ENCODE results near the gene ITGB3. TPM values are rescaled to one million over a fixed set of nuclear protein-coding genes. Genes with fewer than 3 reads are reported as not detected.

ITGB3 gene
- total RNA-seq, 4 donors from 2014 or later, result 102 to 260 (median 149) TPM

DNA sequence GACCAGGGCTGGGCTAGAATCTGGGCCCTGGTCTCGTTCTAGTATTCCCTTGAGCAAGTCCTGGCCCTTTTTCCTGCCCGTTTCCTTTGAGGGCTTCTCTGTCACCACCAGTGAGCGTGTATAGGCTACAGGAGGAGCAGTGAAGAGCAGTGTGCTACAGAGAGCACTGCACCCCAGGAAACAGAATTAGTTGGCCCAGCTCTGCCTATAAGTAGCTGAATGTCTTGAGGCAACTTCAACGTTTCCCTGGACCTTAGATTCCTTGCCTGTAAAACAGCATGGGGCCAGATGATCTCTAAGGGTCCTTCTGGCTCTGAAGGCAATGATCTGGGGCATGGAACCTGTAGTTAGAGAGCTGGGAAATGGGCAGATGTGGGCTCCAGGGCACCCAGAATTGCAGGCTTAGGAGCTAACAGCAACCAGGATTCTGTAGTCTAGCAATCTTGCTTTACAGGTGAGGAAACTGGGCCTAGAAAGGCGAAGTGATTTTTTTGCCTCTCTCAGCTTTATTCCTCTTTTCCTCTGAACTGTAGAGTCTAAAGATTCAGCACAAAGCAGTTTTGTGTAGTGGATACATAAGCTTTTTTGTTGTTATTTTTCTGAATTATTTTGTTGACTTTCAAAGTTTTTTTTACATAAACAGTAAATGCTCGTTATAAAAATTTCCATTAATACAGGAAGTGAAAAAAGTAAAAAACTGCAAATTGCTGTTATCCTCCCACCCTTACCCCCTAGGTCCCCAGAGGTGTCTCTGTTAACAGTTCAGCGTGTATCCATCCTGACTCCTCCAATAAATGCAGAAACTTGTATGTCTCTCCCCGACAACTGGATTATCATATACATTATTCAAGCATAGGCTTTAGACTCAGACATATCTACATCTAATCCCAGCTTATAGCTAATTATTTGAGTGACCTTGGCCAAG, 46.2 kb upstream of the ITGB3 start:
- intact Hi-C loops (cut with DNase I), result no loop called here
- Histone ChIP-seq H3K4me1 (peaks cover 48 to 83% of the 10 kb centered on the region in 2 donors), H3K36me3 (no peaks in the 10 kb centered on the region), H3K27ac (peak overlapping the region; percentile 96 to 97 (median 97)), H3K4me3 (replicated peaks in 1 of 3) (no peak overlapping the region), H3K9me3 (no peaks in the 10 kb centered on the region), H3K27me3 (no peaks in the 10 kb centered on the region)
- DNase-seq, result no peak
- TF ChIP-seq POLR2A (IDR thresholded peaks at IDR 0.05), result no peak
- TF ChIP-seq, protein P1, sequence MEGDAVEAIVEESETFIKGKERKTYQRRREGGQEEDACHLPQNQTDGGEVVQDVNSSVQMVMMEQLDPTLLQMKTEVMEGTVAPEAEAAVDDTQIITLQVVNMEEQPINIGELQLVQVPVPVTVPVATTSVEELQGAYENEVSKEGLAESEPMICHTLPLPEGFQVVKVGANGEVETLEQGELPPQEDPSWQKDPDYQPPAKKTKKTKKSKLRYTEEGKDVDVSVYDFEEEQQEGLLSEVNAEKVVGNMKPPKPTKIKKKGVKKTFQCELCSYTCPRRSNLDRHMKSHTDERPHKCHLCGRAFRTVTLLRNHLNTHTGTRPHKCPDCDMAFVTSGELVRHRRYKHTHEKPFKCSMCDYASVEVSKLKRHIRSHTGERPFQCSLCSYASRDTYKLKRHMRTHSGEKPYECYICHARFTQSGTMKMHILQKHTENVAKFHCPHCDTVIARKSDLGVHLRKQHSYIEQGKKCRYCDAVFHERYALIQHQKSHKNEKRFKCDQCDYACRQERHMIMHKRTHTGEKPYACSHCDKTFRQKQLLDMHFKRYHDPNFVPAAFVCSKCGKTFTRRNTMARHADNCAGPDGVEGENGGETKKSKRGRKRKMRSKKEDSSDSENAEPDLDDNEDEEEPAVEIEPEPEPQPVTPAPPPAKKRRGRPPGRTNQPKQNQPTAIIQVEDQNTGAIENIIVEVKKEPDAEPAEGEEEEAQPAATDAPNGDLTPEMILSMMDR (IDR thresholded peaks at IDR 0.05), result no peak
- WGBS, 2 donors, result 83% methylated on average over 8 of the region's 8 CpGs

DNA sequence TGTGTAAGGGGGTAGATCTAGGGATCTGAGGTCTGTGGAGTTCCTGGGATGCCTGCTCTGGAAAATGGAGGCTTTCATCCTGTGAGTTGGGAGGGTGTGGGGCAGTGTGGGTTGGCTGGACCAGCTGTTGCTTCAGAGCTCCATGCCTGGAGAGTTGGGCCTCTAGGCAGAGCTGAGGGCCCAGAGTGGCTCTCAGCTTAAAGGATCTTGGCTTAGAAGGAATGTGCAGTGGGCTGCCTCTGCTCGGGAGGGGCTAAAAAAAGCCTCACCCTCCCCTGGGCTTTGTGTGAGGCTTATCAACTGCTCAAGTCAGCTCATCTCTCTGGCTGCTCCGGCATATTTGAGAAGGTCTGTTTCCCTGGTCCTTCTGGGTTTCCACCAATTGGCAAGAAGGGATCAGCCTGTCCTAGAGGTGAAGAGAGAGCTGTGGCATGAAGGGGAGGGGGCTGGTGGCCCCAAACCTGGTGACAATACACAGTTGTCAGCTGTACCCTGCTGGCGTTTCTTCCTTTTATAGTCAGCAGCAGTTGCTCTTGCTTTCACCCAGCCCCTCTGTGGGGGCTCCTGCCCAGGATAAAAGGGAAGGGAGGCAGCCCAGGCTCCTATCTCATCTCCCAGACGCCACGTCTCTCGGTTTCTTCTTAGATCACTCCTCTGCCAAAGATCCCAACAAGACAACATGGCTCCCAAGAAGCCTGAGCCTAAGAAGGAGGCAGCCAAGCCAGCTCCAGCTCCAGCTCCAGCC, 44.7 kb upstream of the ITGB3 start, which contains the start of gene MYL4:
Gene MYL4, plus strand, starts transcription at position 605 of the 745 bp plus-strand sequence. Its CDS starts 75 bp downstream, at position 680.
- no peak within 1 kb of the TSS for H3K4me3 ChIP-seq (replicated peaks in 1 of 3)
- intact Hi-C loops (cut with DNase I), result no loop called here
- WGBS, 2 donors, result 75 to 81% methylated on average over 6 of the region's 6 CpGs
- peak within 1 kb of the TSS; percentile 96 to 97 (median 97) for H3K27ac ChIP-seq
- H3K36me3 ChIP-seq, result no peaks in the 10 kb centered on the region
- peaks cover 45 to 82% of the 10 kb centered on the region in 2 donors for H3K4me1 ChIP-seq
- no peaks in the 10 kb centered on the region for H3K9me3 ChIP-seq
- no peaks in the 10 kb centered on the region for H3K27me3 ChIP-seq
- peak; percentile 50 to 62 for DNase-seq
- TF ChIP-seq, protein P1 (IDR thresholded peaks at IDR 0.05), result no peak
- no peak for TF ChIP-seq POLR2A (IDR thresholded peaks at IDR 0.05)

DNA sequence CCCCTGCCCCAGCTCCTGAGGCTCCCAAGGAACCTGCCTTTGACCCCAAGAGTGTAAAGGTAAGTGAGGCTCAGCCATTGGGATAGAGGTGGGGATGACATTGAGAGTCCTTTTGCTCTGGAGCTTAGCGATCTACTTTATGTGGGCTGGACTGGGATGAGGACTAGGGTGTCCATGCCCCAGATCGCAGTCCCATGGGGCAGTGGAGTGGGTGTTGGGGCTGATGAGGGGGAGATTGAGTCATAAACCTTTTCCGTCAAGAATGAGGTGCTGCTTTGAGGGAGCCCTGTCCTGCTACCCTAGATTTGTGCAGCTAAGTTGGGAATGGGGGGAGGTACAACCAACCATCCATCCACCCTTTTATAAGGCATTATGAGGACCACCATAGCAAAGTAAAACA, 44.1 kb upstream of the ITGB3 start:
- no peaks in the 10 kb centered on the region for H3K9me3 ChIP-seq
- intact Hi-C loops (cut with DNase I), result no loop called here
- no peaks in the 10 kb centered on the region for H3K36me3 ChIP-seq
- no peak for DNase-seq
- H3K4me1 ChIP-seq, result peaks cover 39 to 77% of the 10 kb centered on the region in 2 donors
- H3K27ac ChIP-seq, result peak overlapping the region; percentile 96 to 97 (median 97)
- WGBS, 2 donors, result 95 to 97% methylated on average over 3 of the region's 3 CpGs
- H3K27me3 ChIP-seq, result no peaks in the 10 kb centered on the region
- no peak for TF ChIP-seq POLR2A (IDR thresholded peaks at IDR 0.05)
- TF ChIP-seq, protein P1 (IDR thresholded peaks at IDR 0.05), result no peak
- H3K4me3 ChIP-seq (replicated peaks in 1 of 3), result no peak overlapping the region

DNA sequence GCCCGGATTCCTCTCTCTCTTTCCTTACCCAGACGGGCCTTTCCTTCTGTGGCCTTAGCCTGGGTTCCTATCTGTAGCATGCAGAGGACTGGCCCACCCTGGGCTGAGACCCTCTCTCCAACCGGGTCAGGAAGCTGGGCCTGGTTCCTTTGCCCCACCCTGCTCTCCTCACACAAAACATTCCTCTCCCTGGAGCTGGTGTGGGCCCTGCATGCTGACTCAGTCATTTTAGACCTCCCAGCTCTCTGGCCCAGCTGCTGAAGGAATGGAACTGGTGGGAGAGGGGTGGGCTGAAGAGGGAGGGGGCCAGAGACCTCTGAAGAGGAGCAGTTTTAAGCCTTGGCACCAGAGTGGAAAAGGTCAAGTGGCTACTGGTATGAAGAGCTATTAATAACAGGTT, 43.5 kb upstream of the ITGB3 start:
- Histone ChIP-seq H3K9me3 (no peaks in the 10 kb centered on the region), H3K27ac (peak overlapping the region; percentile 96 to 97 (median 97)), H3K4me3 (replicated peaks in 1 of 3) (no peak overlapping the region), H3K27me3 (no peaks in the 10 kb centered on the region), H3K4me1 (peaks cover 33 to 70% of the 10 kb centered on the region in 2 donors), H3K36me3 (no peaks in the 10 kb centered on the region)
- TF ChIP-seq POLR2A (IDR thresholded peaks at IDR 0.05), result peak in 1 of 2 donors; percentile 14
- TF ChIP-seq, protein P1 (IDR thresholded peaks at IDR 0.05), result no peak
- intact Hi-C loops (cut with DNase I), result no loop called here
- WGBS, 2 donors, result 33 to 50% methylated on average over 3 of the region's 3 CpGs
- DNase-seq, result peak; percentile 57 to 75

Data from thyroid gland (tissue), 4 donors.